ENCODE results near the gene NUDT1. TPM values are rescaled to one million over a fixed set of nuclear protein-coding genes. Genes with fewer than 3 reads are reported as not detected.

The NUDT1 gene
- total RNA-seq, 1 donor from 2014 or later = 12.0 TPM

GRCh38 chr7:2227699-2228098, 14.3 kb upstream of the NUDT1 start:
- TF ChIP-seq CTCF (IDR thresholded peaks at IDR 0.05; ENCODE audit: insufficient read depth, low read depth, low read length) (no peak), EZH2 (IDR thresholded peaks at IDR 0.05; ENCODE audit: insufficient read depth, low read length) (no peak)
- no peak overlapping the region for H3K4me3 ChIP-seq (ENCODE audit: insufficient read depth, low read depth, low read length)
- H3K9me3 Mint-ChIP-seq (ENCODE audit: unreplicated experiment) = no peaks in the 10 kb centered on the region

DNA sequence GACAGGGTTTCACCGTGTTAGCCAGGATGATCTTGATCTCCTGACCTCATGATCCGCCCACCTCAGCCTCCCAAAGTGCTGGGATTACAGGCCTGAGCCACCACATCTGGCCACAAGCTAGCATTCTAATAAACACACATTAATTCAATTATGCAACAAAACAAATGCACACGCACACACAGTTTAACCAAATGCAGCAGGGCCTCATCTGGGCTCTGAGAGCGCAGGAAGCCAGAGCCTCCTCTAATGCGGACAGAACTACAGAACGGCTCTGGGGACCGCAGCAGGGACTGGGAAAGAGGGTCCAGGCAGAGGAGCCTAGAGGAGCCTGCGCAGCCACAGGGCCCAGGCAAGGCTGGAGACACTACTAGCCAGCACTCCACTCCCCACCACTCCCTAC, 13.1 kb upstream of the NUDT1 start:
- H3K4me3 Mint-ChIP-seq (ENCODE audit: unreplicated experiment) = no peak overlapping the region
- H3K27ac ChIP-seq (ENCODE audit: low read depth, low read length) = no peak overlapping the region
- H3K36me3 Mint-ChIP-seq (ENCODE audit: low read depth, unreplicated experiment) = peaks cover 35% of the 10 kb centered on the region
- H3K27ac Mint-ChIP-seq (ENCODE audit: unreplicated experiment) = no peak overlapping the region
- no peak overlapping the region for H2AFZ ChIP-seq (ENCODE audit: low read depth, low read length)
- no peak overlapping the region for H3K4me3 ChIP-seq (ENCODE audit: insufficient read depth, low read depth, low read length)
- peaks cover 16% of the 10 kb centered on the region for H3K4me1 ChIP-seq (ENCODE audit: insufficient read depth, low read length)
- no peak for FAIRE-seq
- H3K36me3 ChIP-seq (ENCODE audit: insufficient read depth, low read length) = peaks cover 13% of the 10 kb centered on the region
- peaks cover 61% of the 10 kb centered on the region for H4K20me1 ChIP-seq (ENCODE audit: insufficient read depth, low read length)
- no peaks in the 10 kb centered on the region for H3K27me3 ChIP-seq (ENCODE audit: insufficient read depth, low read length)
- no peak for TF ChIP-seq EZH2 (IDR thresholded peaks at IDR 0.05; ENCODE audit: insufficient read depth, low read length)
- TF ChIP-seq CTCF (IDR thresholded peaks at IDR 0.05; ENCODE audit: insufficient read depth, low read depth, low read length) = no peak
- H3K4me2 ChIP-seq (ENCODE audit: low read length) = no peak overlapping the region
- H3K9me3 ChIP-seq (ENCODE audit: insufficient read depth, low read depth, low read length) = no peaks in the 10 kb centered on the region
- H3K79me2 ChIP-seq (ENCODE audit: insufficient read depth, low read length) = peaks cover 72% of the 10 kb centered on the region
- no peak for DNase-seq (ENCODE audit: low read depth)
- H3K4me1 Mint-ChIP-seq (ENCODE audit: low read depth, unreplicated experiment) = peaks cover 4% of the 10 kb centered on the region
- H3K27me3 Mint-ChIP-seq (ENCODE audit: low read depth, unreplicated experiment) = no peaks in the 10 kb centered on the region
- H3K9me3 Mint-ChIP-seq (ENCODE audit: unreplicated experiment) = no peaks in the 10 kb centered on the region
- H3K9ac ChIP-seq (ENCODE audit: low read length) = no peak overlapping the region

More at GRCh38 chr7:2227699-2228098, 14.3 kb upstream of the NUDT1 start:
- H3K4me1 Mint-ChIP-seq (ENCODE audit: low read depth, unreplicated experiment) = peaks cover 4% of the 10 kb centered on the region
- peaks cover 67% of the 10 kb centered on the region for H4K20me1 ChIP-seq (ENCODE audit: insufficient read depth, low read length)
- peaks cover 13% of the 10 kb centered on the region for H3K36me3 ChIP-seq (ENCODE audit: insufficient read depth, low read length)
- peaks cover 31% of the 10 kb centered on the region for H3K36me3 Mint-ChIP-seq (ENCODE audit: low read depth, unreplicated experiment)
- no peak for DNase-seq (ENCODE audit: low read depth)
- no peak for FAIRE-seq
- no peaks in the 10 kb centered on the region for H3K9me3 ChIP-seq (ENCODE audit: insufficient read depth, low read depth, low read length)
- H3K79me2 ChIP-seq (ENCODE audit: insufficient read depth, low read length) = peaks cover 68% of the 10 kb centered on the region
- H3K4me3 Mint-ChIP-seq (ENCODE audit: unreplicated experiment) = no peak overlapping the region
- no peak overlapping the region for H2AFZ ChIP-seq (ENCODE audit: low read depth, low read length)
- H3K27ac Mint-ChIP-seq (ENCODE audit: unreplicated experiment) = peak overlapping the region; percentile 15
- H3K4me2 ChIP-seq (ENCODE audit: low read length) = no peak overlapping the region
- H3K27me3 ChIP-seq (ENCODE audit: insufficient read depth, low read length) = no peaks in the 10 kb centered on the region
- no peaks in the 10 kb centered on the region for H3K27me3 Mint-ChIP-seq (ENCODE audit: low read depth, unreplicated experiment)
- no peak overlapping the region for H3K27ac ChIP-seq (ENCODE audit: low read depth, low read length)
- peaks cover 6% of the 10 kb centered on the region for H3K4me1 ChIP-seq (ENCODE audit: insufficient read depth, low read length)
- H3K9ac ChIP-seq (ENCODE audit: low read length) = no peak overlapping the region

DNA sequence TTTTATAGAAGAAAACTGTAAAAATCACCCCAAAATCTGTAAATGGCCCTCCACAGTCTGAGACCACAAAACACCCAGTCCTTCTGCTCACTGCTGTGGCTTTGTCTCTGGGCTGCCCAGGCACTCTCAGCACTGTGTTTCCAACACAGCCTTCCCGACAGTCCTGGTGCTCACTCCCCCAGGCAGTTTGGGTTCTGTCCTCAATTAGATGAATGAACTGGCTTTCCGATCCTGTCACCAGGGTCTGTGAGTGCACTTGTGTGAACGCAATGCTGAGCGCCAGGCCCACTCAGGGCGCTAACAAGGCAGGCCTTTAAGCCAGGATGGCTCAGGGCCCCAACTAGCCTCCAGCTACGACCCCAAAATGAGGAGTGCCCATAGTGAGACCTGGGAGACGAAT, 12.6 kb upstream of the NUDT1 start:
- no peak overlapping the region for H3K27ac Mint-ChIP-seq (ENCODE audit: unreplicated experiment)
- no peak for DNase-seq (ENCODE audit: low read depth)

More for the DNA sequence above, 12.6 kb upstream of the NUDT1 start:
- Histone ChIP-seq H3K27me3 (ENCODE audit: insufficient read depth, low read length) (no peaks in the 10 kb centered on the region), H4K20me1 (ENCODE audit: insufficient read depth, low read length) (peaks cover 59% of the 10 kb centered on the region), H3K4me2 (ENCODE audit: low read length) (no peak overlapping the region), H3K9me3 (ENCODE audit: insufficient read depth, low read depth, low read length) (no peaks in the 10 kb centered on the region), H3K79me2 (ENCODE audit: insufficient read depth, low read length) (peaks cover 72% of the 10 kb centered on the region), H2AFZ (ENCODE audit: low read depth, low read length) (no peak overlapping the region), H3K4me1 (ENCODE audit: insufficient read depth, low read length) (peaks cover 21% of the 10 kb centered on the region), H3K4me3 (ENCODE audit: insufficient read depth, low read depth, low read length) (no peak overlapping the region), H3K27ac (ENCODE audit: low read depth, low read length) (no peak overlapping the region), H3K36me3 (ENCODE audit: insufficient read depth, low read length) (peaks cover 15% of the 10 kb centered on the region), H3K9ac (ENCODE audit: low read length) (no peak overlapping the region)
- Mint-ChIP-seq H3K36me3 (ENCODE audit: low read depth, unreplicated experiment) (peaks cover 32% of the 10 kb centered on the region), H3K4me3 (ENCODE audit: unreplicated experiment) (no peak overlapping the region), H3K9me3 (ENCODE audit: unreplicated experiment) (no peaks in the 10 kb centered on the region), H3K27me3 (ENCODE audit: low read depth, unreplicated experiment) (no peaks in the 10 kb centered on the region), H3K4me1 (ENCODE audit: low read depth, unreplicated experiment) (peaks cover 4% of the 10 kb centered on the region)
- FAIRE-seq = no peak
- no peak for TF ChIP-seq CTCF (IDR thresholded peaks at IDR 0.05; ENCODE audit: insufficient read depth, low read depth, low read length)
- TF ChIP-seq EZH2 (IDR thresholded peaks at IDR 0.05; ENCODE audit: insufficient read depth, low read length) = no peak

Measured in astrocyte (in vitro differentiated cells and primary cell).